Measurements from ENCODE around the gene CALD1. TPM values are rescaled to one million over a fixed set of nuclear protein-coding genes. Genes with fewer than 3 reads are reported as not detected.

Gene CALD1
- polyA plus RNA-seq, 1 donor from 2014 or later = 8.0 TPM

DNA sequence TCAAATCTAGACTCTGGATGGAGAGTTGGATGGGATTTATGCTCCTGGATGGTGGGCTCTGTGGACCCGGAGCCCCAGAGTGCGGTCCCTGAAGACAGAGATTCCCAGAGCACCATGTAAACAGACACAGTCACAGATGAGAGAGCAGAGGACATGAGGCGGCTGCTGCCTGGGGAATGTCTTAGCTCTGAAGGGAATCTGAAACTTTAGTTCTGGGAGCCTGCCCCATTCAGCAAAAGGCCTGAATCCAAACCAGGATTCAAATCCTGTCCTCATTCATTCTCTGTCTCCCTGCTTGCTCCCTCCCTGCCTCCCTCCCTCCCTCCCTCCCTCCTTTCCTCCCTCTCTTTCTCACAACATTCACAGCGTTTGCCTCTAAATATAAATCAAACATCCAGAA is 49.5 kb upstream of the CALD1 start:
- H2AFZ ChIP-seq (ENCODE audit: low read depth, low read length) = no peak overlapping the region
- H3K27ac ChIP-seq (ENCODE audit: low read length) = no peak overlapping the region
- TF ChIP-seq EP300 (conservative IDR thresholded peaks at IDR 0.05; ENCODE audit: poor library complexity, severe bottlenecking) (no peak), TAF1 (IDR thresholded peaks at IDR 0.05; ENCODE audit: low read depth) (no peak), MXI1 (conservative IDR thresholded peaks at IDR 0.05; ENCODE audit: poor library complexity, severe bottlenecking) (no peak), RAD21 (conservative IDR thresholded peaks at IDR 0.05) (no peak), EZH2 (IDR thresholded peaks at IDR 0.05; ENCODE audit: borderline replicate concordance, insufficient read depth, low read length, poor library complexity, severe bottlenecking) (no peak), SMC3 (conservative IDR thresholded peaks at IDR 0.05; ENCODE audit: poor library complexity) (no peak), POLR2AphosphoS5 (IDR thresholded peaks at IDR 0.05) (no peak)
- TF ChIP-seq, protein P1, sequence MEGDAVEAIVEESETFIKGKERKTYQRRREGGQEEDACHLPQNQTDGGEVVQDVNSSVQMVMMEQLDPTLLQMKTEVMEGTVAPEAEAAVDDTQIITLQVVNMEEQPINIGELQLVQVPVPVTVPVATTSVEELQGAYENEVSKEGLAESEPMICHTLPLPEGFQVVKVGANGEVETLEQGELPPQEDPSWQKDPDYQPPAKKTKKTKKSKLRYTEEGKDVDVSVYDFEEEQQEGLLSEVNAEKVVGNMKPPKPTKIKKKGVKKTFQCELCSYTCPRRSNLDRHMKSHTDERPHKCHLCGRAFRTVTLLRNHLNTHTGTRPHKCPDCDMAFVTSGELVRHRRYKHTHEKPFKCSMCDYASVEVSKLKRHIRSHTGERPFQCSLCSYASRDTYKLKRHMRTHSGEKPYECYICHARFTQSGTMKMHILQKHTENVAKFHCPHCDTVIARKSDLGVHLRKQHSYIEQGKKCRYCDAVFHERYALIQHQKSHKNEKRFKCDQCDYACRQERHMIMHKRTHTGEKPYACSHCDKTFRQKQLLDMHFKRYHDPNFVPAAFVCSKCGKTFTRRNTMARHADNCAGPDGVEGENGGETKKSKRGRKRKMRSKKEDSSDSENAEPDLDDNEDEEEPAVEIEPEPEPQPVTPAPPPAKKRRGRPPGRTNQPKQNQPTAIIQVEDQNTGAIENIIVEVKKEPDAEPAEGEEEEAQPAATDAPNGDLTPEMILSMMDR (IDR thresholded peaks at IDR 0.05; ENCODE audit: poor library complexity, severe bottlenecking) = no peak
- no peak overlapping the region for H3K4me3 ChIP-seq (ENCODE audit: low read length)
- no peaks in the 10 kb centered on the region for H3K36me3 ChIP-seq (ENCODE audit: insufficient read depth, low read length)
- H3K9ac ChIP-seq (ENCODE audit: low read length) = no peak overlapping the region
- no peaks in the 10 kb centered on the region for H3K9me2 ChIP-seq (ENCODE audit: insufficient read depth, low read length)
- no peak overlapping the region for H3K4me2 ChIP-seq (ENCODE audit: low read length)
- no peaks in the 10 kb centered on the region for H3K27me3 ChIP-seq (ENCODE audit: insufficient read depth, low read depth, low read length)
- H3K9me3 ChIP-seq (ENCODE audit: low read length) = no peaks in the 10 kb centered on the region
- no peaks in the 10 kb centered on the region for H4K20me1 ChIP-seq (ENCODE audit: insufficient read depth)
- no peaks in the 10 kb centered on the region for H3F3A ChIP-seq (ENCODE audit: insufficient read depth, low read length, poor library complexity, severe bottlenecking)
- no peaks in the 10 kb centered on the region for H3K79me2 ChIP-seq (replicated peaks; ENCODE audit: insufficient read depth, low read length)

DNA sequence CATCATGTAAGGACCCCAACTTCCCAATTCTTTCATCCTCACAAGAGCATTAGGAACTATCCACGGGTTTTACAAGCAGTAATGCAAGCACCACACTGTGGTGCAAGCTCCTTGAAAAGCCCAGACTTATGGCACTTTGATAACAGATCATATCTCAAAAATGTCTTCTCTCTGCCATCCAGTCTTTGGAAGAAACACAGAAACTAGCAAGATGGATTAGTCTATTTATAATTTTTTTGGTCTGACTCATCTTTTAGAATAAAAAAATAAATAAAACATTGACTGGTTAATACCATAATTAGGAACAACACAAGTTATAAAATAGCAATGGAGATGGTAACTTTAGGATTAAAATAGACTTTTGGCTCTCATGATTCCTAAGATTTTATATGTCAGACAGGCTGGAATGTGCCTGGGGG is 49.0 kb upstream of the CALD1 start:
- Histone ChIP-seq H3K79me2 (replicated peaks; ENCODE audit: insufficient read depth, low read length) (no peaks in the 10 kb centered on the region), H3K27ac (ENCODE audit: low read length) (no peak overlapping the region), H3K4me2 (ENCODE audit: low read length) (no peak overlapping the region), H3K27me3 (ENCODE audit: insufficient read depth, low read depth, low read length) (no peaks in the 10 kb centered on the region), H3K9me3 (ENCODE audit: low read length) (no peaks in the 10 kb centered on the region), H2AFZ (ENCODE audit: low read depth, low read length) (no peak overlapping the region), H4K20me1 (ENCODE audit: insufficient read depth) (no peaks in the 10 kb centered on the region), H3K36me3 (ENCODE audit: insufficient read depth, low read length) (no peaks in the 10 kb centered on the region), H3K9ac (ENCODE audit: low read length) (no peak overlapping the region), H3F3A (ENCODE audit: insufficient read depth, low read length, poor library complexity, severe bottlenecking) (no peaks in the 10 kb centered on the region), H3K4me3 (ENCODE audit: low read length) (no peak overlapping the region), H3K9me2 (ENCODE audit: insufficient read depth, low read length) (no peaks in the 10 kb centered on the region)
- TF ChIP-seq EP300 (conservative IDR thresholded peaks at IDR 0.05; ENCODE audit: poor library complexity, severe bottlenecking) (no peak), RAD21 (conservative IDR thresholded peaks at IDR 0.05) (no peak), SMC3 (conservative IDR thresholded peaks at IDR 0.05; ENCODE audit: poor library complexity) (no peak)
- TF ChIP-seq, protein P2, sequence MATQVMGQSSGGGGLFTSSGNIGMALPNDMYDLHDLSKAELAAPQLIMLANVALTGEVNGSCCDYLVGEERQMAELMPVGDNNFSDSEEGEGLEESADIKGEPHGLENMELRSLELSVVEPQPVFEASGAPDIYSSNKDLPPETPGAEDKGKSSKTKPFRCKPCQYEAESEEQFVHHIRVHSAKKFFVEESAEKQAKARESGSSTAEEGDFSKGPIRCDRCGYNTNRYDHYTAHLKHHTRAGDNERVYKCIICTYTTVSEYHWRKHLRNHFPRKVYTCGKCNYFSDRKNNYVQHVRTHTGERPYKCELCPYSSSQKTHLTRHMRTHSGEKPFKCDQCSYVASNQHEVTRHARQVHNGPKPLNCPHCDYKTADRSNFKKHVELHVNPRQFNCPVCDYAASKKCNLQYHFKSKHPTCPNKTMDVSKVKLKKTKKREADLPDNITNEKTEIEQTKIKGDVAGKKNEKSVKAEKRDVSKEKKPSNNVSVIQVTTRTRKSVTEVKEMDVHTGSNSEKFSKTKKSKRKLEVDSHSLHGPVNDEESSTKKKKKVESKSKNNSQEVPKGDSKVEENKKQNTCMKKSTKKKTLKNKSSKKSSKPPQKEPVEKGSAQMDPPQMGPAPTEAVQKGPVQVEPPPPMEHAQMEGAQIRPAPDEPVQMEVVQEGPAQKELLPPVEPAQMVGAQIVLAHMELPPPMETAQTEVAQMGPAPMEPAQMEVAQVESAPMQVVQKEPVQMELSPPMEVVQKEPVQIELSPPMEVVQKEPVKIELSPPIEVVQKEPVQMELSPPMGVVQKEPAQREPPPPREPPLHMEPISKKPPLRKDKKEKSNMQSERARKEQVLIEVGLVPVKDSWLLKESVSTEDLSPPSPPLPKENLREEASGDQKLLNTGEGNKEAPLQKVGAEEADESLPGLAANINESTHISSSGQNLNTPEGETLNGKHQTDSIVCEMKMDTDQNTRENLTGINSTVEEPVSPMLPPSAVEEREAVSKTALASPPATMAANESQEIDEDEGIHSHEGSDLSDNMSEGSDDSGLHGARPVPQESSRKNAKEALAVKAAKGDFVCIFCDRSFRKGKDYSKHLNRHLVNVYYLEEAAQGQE (IDR thresholded peaks at IDR 0.05; ENCODE audit: borderline replicate concordance) = no peak

DNA sequence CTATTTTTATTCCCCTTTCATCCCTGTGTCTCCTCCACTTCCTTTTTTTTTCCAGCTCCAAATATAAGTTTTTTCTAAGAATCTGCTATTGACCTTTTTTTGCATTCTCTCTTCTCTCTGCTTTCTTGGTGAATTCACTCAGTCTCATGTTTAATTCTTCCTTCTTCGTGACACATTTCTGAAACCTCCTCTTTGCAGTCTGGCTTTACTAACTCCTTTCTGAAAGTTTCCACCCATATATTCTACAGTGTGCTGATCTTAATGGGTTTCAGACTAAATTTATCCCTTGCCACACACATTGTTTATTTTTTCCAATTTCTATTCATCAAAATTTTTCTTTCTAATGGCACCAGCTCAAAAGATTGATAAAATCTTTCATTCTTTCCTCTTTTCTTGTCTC is 47.8 kb upstream of the CALD1 start:
- no peak overlapping the region for H3K4me2 ChIP-seq (ENCODE audit: low read length)
- no peaks in the 10 kb centered on the region for H3K27me3 ChIP-seq (ENCODE audit: insufficient read depth, low read depth, low read length)
- no peaks in the 10 kb centered on the region for H3F3A ChIP-seq (ENCODE audit: insufficient read depth, low read length, poor library complexity, severe bottlenecking)
- H3K27ac ChIP-seq (ENCODE audit: low read length) = no peak overlapping the region
- H4K20me1 ChIP-seq (ENCODE audit: insufficient read depth) = no peaks in the 10 kb centered on the region
- H2AFZ ChIP-seq (ENCODE audit: low read depth, low read length) = no peak overlapping the region
- H3K79me2 ChIP-seq (replicated peaks; ENCODE audit: insufficient read depth, low read length) = no peaks in the 10 kb centered on the region
- no peak for TF ChIP-seq POLR2AphosphoS5 (IDR thresholded peaks at IDR 0.05)
- TF ChIP-seq, protein P1 (IDR thresholded peaks at IDR 0.05; ENCODE audit: poor library complexity, severe bottlenecking) = no peak
- no peak for TF ChIP-seq EZH2 (IDR thresholded peaks at IDR 0.05; ENCODE audit: borderline replicate concordance, insufficient read depth, low read length, poor library complexity, severe bottlenecking)
- no peak for TF ChIP-seq SMC3 (conservative IDR thresholded peaks at IDR 0.05; ENCODE audit: poor library complexity)
- TF ChIP-seq TAF1 (IDR thresholded peaks at IDR 0.05; ENCODE audit: low read depth) = no peak
- no peak for TF ChIP-seq RAD21 (conservative IDR thresholded peaks at IDR 0.05)
- TF ChIP-seq MXI1 (conservative IDR thresholded peaks at IDR 0.05; ENCODE audit: poor library complexity, severe bottlenecking) = no peak
- TF ChIP-seq, protein P2 (IDR thresholded peaks at IDR 0.05; ENCODE audit: borderline replicate concordance) = no peak
- TF ChIP-seq EP300 (conservative IDR thresholded peaks at IDR 0.05; ENCODE audit: poor library complexity, severe bottlenecking) = no peak
- no peaks in the 10 kb centered on the region for H3K9me3 ChIP-seq (ENCODE audit: low read length)
- H3K9ac ChIP-seq (ENCODE audit: low read length) = no peak overlapping the region
- H3K9me2 ChIP-seq (ENCODE audit: insufficient read depth, low read length) = no peaks in the 10 kb centered on the region
- no peak overlapping the region for H3K4me3 ChIP-seq (ENCODE audit: low read length)
- H3K36me3 ChIP-seq (ENCODE audit: insufficient read depth, low read length) = no peaks in the 10 kb centered on the region
